HG02884 (cell line): Measurements from ENCODE around the gene ATG101.

ENCODE experiments used
- ATAC-seq: cut with Tn5 transposase; IDR thresholded peaks from one replicate; pipeline ENCODE4 v1.9.1; 2021; ENCODE audit warnings: mild to moderate bottlenecking, moderate library complexity; ENCODE audit not compliant: unreplicated experiment

Gene ATG101

DNA sequence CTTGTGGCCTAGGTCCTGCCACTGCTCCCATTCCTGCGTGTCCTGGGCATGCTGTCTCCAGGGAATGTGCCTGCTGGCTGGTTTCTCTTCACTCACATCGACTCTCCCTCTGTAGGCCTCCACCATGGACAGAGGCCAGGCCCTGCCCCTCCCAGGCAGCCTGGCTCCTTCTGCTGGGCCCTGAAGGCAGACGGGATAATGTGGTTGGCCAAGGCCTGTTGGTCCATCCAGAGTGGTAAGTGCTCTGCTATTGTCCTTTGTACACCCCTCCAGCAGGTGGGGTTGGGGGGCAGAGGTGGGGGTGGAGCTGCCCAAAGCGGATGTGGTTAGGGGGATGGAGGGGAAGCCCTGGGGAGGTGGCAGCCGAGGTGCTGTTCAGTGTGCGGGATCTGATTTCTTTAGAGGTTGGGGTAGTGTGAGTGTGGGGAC lies 28.1 kb upstream of the ATG101 start:
- no peak for ATAC-seq

DNA sequence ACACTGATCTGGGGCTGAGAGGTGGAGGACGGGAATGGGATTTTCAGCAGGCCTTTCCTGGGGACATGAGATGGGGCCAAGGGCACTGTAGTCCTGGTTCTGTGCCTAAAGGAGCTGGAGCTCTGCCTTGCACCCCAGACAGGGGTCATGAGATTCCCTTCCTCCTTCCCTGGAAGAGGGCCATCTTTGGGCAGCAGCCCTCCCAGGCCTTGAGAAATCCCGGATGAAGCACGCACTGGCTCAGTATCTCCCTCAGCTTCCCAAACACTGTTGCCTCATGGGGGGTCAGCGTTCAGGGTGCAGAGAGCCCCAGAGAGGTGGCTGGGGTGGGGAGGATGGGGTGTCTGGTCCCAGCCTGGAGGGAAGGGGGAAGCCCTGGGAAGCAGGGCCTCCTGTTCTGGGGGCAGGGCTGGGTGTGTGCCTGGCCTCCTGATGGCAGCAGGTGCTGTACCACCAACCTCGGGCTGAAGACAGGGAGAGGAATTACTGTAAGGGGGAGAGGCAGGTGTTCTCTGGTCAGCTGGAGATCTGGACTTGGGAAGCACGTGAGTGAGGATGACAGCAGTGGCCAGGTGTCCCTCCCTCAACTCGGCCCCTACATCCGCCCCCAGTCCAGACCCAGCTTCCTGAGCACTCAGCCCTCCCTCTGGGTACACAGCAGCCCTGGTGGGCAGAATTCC lies 26.9 kb upstream of the ATG101 start:
- no peak for ATAC-seq

DNA sequence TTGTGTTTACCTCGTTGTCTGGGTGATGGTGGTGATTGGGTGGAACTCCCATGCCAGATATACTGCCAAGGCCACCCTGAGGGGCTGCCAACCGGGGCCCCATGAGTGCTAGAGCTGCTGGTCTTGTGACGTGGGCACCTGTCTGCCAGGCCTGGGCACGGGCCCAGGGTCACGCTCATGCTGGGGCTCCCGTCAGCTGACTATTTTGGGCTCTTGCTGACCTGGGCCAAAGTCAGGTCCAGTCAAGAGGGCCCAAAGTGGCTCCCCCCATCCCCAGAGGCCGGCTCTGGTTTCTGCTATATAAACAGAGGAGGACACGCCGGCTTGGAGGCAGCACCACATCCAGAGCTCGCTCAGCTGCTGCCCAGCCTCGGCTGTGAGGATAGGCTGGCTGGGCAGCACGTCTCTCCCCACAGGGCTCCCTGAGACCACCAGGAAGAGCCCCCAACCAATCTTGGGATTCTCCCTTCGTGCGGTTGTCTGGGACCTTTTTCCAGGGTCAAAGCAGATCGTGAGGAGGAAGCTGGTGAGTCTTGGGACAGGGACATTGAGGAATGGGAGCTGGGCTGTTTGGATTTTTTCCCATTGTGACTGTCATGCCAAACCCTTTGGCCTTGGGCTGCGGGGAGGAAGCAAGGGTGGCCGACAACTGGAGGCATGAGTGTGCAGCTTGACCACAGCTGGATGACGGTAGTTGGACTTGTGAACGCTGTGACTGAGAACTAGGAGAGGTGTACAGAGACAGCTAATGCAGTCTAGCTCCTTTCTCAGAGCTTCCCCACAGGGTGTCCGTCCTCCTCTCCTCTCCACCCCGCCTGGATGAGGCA lies 26.2 kb upstream of the ATG101 start:
- no peak for ATAC-seq

DNA sequence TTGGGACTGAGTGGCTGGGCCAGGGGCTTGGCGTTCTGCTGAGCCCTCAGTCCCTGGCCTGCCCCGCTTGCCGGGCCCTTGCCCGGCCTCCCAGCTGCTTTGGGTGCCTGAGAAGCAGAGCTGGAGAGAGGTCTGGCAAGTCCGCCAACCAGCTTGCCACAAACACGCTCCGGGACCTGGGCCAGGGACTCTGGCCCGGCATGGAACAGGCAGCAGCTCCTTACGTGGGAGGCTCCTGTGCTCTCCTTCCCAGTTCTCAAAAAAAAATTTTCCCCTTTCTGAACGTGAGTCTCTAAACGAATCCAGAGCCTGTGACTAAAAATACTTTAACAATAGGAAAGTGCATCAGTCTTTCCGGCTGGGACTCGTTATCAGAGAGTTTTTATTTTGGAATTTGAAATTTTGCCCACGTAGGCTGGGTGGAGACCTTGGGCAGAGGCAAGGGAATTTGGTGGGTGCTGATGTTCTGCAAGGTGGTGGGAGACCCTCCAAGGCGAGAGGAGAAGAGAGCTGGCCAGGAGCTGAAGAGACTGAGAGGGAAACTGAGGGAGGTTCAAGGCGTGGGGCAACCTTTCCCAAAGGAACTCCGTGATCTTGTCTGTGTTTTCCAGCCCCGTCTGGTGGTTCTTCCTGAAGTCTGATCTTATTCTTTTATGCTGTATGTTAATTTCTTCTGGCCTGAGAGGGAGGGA lies 25.3 kb upstream of the ATG101 start:
- ATAC-seq: no peak

DNA sequence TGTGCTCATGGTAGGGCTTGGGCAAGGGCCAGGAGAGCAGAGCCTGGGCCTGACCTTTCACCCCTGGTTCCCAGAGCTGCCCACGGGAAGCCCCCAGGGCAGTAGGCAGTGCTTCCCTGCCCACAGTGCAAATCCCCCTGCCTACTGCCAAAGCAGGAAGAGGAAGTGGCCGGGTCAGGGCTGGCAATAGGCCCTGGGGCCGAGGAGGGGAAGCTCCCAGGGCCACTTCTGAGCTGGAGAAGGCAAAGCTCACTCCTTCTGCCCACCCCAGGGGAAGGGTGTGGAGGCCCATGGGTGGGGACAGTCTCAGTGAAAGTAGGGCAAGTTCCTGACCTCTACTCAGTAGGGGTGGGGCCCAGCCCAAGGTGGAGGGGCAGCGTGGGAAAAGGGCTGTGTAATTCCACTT lies 24.0 kb upstream of the ATG101 start:
- no peak for ATAC-seq

DNA sequence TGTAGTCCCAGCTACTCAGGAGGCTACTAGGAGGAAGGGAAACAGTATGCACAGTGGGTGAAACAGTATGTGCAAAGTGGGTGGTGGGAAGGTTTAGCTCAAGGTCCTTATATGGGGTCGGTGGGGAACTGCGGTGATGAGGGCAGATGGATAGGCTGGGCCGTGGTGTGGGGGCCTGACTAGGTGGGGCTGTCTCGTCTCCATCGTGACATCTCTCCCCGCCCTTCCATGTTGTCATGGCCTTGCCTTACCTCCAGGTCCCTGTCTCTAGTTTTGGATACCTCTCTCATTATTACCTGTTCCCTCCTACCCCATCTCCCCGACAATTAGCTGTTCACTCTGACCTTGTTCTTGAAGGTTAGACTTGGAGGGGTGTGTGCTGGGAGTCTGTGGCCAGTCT lies 22.9 kb upstream of the ATG101 start:
- ATAC-seq: no peak

DNA sequence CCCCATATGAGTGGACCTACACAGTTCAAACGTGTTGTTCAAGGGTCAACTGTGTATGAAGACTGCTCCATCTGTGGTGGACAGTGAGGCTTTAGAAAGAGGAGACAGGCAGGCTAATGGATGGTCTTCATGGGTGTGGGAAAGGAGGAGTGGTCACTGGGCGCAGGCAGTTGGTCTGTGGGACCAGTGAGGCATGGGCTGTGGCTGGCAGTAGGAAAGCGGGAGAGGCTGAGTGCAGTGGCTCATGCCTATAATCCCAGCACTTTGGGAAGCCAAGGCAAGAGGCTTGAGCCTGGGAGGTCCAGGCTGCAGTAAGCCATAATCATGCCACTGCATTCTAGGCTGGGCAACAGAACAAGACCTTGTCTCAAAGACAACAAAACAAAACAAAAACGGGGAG lies 20.5 kb upstream of the ATG101 start:
- no peak for ATAC-seq

DNA sequence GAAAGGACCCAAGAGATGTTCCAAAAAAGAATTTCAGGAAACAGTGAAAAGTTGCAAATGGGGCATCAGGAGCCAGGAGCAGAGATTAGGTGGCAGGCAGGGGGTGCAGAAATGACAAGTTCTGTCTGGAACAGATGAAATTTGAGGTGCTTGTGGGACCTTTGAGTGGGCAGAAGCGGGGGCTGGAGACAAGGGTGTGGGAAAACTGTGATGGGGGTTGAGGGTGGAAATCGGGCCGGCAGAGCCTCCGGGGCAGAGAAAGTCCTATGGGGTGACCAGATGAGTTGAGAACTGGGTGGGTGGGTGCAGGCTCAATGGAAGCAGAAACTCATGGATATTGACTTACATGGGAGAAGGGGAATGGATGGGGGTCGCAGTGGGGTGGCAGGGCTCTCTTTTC lies 20.1 kb upstream of the ATG101 start:
- ATAC-seq: no peak

DNA sequence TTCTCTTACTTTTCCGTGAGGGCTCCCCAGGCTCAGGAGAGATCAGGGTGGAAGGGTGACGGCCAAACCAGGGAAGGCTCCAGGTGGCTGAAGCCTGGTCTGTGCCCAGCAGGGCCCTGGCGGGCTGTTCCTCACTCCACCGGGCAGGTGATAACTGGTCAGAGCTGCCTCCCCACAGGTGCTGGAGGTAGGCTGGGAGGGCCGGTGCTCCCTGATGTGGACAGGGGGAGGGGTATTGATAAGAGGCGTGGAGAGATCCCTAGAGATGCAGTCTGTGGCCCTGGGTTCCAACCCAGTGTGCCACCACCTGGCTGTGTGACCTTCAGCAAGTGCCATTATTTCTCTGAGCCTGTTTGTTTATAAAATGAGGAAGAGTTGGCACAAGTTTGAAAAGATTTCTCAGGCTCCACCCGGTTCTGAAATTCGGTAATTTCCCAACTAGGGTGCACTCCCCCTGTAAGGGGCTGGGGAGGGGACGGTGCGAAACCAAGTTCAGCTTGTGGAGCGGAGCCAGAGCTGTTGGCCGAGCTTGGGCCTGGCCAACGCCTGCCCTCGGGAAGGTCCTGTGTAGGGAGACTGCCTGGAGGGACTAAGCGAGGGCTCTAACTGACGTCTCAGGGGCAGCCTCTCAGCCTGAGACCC lies 19.5 kb upstream of the ATG101 start:
- no peak for ATAC-seq

DNA sequence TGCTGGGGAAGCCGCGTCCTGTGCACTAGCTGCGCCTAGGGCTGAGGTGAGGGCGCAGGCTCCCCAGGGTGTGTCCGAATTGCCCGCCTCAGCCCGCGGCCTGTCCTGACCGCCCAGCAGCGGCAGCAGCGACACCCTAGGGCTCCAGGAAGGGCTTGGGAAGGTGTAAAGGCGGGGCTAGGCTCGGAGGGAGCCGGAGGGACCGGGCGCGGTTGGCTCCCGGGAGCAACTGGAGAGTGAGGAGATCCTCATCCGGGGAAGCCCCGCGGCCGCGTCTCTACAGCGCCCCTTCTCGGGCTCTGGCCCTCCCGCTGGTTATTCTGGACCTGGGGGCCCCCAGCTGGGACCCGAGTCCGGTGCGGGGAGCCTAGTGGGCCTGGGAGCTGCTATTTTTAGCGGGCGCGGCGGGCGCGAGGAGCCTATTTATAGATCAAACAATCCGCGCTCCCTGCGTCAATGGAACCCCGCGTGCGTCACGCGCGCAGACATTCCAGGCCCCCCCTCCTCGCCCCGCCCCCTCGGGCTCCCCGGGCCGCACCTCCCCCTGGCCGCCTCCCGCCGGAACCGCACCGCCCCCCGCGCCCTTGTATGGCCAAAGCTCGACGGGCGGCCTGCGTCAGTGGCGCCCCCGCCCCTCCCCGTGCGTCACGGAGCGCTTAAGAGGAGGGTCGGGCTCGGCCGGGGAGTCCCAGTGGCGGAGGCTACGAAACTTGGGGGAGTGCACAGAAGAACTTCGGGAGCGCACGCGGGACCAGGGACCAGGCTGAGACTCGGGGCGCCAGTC lies 18.8 kb upstream of the ATG101 start, which contains the start of gene NR4A1:
Gene NR4A1 (plus strand): TSS at position 685 of the 784 bp plus-strand sequence. CDS start 2,887 bp downstream, outside the sequence.
- peak; percentile 83 for ATAC-seq

DNA sequence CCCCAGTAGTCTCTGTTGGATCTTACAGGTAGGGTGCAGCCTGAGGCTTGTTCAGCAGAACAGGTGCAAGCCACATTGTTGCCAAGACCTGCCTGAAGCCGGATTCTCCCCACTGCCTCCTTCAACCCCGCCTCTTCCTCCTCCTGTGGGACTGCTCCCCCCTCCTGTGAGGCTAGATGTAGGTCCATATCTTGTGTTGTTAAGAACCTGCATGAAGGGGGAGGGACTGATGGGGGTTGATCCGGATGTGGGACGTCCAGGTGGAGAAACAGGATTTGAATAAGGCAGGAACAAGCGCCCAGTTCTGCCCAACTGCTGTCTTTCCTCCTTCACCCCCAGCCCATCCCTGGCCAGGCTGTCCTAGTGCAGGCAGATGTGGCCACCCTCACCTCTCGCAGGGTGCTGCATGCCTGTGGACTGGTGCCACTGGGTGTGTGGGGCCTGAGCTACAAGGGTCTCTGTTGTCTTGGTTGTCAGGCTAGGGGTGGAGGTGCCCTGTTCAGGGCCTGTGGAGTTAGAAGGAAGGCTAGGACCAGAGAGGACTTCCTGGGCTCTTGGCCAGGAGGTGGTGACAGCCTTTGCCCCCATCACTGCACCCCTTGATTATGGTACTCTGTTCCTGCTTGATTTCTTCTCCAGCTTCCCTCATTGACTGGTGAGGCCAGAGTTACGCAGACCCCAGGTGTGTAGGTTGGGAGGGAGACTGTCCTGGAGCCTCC lies 17.2 kb upstream of the ATG101 start:
- no peak for ATAC-seq

DNA sequence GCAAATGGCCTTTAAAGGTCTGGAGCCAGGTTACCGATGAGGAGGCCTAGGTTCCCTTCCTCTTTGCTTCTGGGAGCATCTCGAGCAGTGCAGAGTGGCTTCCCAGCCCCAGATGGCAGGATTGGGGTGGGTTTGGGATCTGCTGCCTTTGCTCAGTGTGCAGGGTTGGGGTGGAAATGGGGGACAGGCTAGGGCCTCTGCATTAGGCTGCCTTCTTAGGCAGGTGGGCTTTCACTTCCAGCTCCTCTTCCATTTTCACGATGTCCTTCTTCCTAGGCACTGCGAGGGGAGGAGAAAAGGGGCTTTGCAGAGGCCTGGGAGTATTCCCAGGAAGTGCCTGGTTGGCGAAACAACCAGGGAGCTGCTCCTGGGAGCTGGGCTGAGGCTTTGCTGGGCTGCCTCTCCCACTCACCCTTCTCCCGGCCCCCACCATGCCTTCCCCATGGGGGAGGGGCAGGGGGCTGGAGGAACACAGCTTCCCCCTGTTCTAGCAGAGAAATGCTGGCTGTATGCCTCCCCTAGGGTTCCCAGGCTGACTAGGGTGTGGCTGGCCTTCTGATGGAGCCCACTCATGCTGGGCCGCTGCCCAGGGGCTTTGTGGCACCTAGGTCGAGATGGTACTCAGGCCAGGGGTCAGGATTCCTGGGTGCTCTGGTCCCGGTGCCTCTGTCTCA lies 16.1 kb upstream of the ATG101 start:
- ATAC-seq: no peak

DNA sequence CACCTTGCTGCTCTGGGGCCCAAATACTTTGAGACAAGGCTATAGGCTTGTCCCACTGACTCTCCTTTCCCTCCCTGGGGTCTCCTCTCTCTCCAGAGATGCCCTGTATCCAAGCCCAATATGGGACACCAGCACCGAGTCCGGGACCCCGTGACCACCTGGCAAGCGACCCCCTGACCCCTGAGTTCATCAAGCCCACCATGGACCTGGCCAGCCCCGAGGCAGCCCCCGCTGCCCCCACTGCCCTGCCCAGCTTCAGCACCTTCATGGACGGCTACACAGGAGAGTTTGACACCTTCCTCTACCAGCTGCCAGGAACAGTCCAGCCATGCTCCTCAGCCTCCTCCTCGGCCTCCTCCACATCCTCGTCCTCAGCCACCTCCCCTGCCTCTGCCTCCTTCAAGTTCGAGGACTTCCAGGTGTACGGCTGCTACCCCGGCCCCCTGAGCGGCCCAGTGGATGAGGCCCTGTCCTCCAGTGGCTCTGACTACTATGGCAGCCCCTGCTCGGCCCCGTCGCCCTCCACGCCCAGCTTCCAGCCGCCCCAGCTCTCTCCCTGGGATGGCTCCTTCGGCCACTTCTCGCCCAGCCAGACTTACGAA lies 15.4 kb upstream of the ATG101 start:
- ATAC-seq: no peak

DNA sequence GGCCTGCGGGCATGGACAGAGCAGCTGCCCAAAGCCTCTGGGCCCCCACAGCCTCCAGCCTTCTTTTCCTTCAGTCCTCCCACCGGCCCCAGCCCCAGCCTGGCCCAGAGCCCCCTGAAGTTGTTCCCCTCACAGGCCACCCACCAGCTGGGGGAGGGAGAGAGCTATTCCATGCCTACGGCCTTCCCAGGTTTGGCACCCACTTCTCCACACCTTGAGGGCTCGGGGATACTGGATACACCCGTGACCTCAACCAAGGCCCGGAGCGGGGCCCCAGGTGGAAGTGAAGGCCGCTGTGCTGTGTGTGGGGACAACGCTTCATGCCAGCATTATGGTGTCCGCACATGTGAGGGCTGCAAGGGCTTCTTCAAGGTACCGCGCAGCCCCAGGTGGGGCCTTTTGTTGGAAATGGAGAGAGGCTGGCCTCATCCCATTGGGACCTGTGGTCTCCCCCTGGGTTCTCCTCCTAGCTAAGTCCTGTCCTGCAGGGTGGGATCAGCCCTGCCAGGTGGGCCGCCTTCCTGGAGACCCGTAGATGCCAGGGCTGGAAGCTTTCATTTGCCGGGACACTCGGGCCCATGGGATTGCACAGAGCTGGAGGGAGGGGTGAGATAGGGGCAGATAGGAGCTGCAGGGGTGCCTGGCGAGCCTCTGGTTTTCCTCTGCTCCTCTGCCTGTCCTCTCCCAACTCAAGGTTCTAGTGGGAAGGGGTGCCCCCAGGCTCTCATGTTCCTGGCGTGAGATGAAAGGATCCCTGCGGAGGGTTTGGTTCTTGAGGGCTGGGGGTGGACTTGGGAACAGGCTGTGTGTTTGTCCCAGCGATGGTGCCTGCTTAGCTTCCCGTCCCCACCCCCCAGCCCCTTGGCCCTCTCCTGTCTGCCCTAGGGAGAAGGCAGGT lies 14.7 kb upstream of the ATG101 start:
- no peak for ATAC-seq

DNA sequence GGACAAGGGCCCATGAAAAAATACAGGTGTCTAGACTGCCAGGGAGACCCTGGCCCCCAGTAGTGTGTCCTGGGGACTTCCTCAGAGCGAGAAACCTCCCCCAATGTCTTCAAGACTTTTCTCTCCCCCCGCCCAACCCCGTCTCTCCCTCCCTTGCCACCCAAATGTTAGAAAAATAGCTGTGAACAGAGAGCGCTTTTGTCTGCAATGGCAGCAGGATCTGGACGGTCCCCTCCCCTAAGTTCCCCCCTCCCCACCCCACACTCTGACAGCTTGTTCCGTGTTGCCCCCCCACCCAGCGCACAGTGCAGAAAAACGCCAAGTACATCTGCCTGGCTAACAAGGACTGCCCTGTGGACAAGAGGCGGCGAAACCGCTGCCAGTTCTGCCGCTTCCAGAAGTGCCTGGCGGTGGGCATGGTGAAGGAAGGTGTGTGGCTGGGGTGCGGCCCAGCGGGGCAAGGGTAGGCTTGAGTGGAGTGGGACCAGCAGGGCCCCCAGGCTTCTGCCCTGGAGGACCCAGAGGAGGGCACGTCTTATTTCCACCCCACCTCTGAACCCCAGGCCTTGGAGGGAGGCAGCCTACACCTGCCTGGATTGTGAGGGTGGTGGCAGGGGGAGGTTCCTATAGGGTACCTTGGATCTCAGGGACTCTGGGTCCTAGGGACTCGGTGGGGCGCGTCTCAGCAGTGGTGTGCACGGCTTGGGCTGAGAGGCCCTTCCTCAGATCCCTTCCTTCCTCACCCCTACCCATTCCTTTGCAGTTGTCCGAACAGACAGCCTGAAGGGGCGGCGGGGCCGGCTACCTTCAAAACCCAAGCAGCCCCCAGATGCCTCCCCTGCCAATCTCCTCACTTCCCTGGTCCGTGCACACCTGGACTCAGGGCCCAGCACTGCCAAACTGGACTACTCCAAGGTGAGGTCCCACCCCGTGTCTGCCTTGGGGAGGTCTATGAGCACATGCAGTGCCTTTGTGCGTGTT lies 13.8 kb upstream of the ATG101 start:
- ATAC-seq: no peak

DNA sequence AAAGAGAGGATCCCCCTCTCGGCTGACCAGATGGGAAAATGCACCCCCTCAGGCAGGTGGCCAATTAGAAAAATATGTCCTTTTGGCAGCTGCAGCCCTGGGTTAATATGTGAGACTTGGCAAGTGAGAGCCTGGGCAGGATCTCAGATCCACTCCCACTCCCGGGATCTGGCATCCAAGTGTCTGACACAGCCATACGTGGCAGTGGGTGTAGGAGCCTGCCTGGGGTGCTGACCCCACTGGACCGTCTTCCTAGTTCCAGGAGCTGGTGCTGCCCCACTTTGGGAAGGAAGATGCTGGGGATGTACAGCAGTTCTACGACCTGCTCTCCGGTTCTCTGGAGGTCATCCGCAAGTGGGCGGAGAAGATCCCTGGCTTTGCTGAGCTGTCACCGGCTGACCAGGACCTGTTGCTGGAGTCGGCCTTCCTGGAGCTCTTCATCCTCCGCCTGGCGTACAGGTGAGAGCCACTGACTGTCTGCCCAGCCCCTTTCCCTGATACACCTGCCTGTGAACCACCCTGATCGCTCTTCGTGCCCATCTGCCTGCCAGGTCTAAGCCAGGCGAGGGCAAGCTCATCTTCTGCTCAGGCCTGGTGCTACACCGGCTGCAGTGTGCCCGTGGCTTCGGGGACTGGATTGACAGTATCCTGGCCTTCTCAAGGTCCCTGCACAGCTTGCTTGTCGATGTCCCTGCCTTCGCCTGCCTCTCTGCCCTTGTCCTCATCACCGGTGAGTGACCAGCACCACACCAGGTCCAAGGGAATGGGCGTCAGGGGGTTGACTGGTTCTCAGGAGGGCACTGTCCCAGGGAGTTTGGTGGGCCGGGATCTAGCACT lies 12.8 kb upstream of the ATG101 start:
- no peak for ATAC-seq
